Cardiac muscle cell (in vitro differentiated cells and primary cell): Measurements from ENCODE around the gene IFNAR1. TPM values are rescaled to one million over a fixed set of nuclear protein-coding genes. Genes with fewer than 3 reads are reported as not detected.

Experiments used
- DNase-seq, 2 donors: peaks; one replicate each; pipeline versions ENCODE4 v3.0.0 to v3.0.0-alpha.2; 2010 to 2017; ENCODE audit warnings: low read depth in 1 of 2, low spot score in 1 of 2
- H3K27ac ChIP-seq: fragments of 200-600 bp; sonication (generic); 2 replicates; pipeline ENCODE4 v1.5.1; 2016
- H3K27me3 ChIP-seq: fragments of 200-600 bp; sonication (generic); 2 replicates; pipeline ENCODE4 v1.6.0; 2016; ENCODE audit warnings: control low read depth
- H3K36me3 ChIP-seq: fragments of 200-600 bp; sonication (generic); 2 replicates; pipeline ENCODE4 v1.5.1; 2016; ENCODE audit warnings: control low read depth
- H3K4me1 ChIP-seq: fragments of 200-600 bp; sonication (generic); 2 replicates; pipeline ENCODE4 v1.8.1; 2017; ENCODE audit warnings: low read depth, mild to moderate bottlenecking, mixed run types
- H3K4me3 ChIP-seq: fragments of 200-600 bp; sonication (generic); 2 replicates; pipeline ENCODE4 v1.5.1; 2016; ENCODE audit warnings: mild to moderate bottlenecking
- H3K9me3 ChIP-seq: fragments of 200-600 bp; sonication (generic); 2 replicates; pipeline ENCODE4 v1.5.1; 2017; ENCODE audit warnings: low read depth, mild to moderate bottlenecking, control low read depth
- CTCF ChIP-seq: IDR thresholded peaks from 2 replicates; pipeline ENCODE4 v1.5.1; 2012; ENCODE audit warnings: low read depth, mild to moderate bottlenecking, low read length
- polyA plus RNA-seq: library from polyadenylated mRNA; unstranded; fragments of >200 nt; fragmentation: Nextera tagmentation; extraction: Ambion mirVana; gene quantifications from 2 replicates; pipeline ENCODE4 v1.2.1, GENCODE V29; 2016
- total RNA-seq: library from RNA; depleted of rRNA; stranded (reverse); fragments of >200 nt; gene quantifications from 2 replicates; pipeline ENCODE4 v1.2.3, GENCODE V29; 2016

The IFNAR1 gene
- total and polyA plus RNA-seq, 2 experiments from 2014 or later, result 6.5 to 18.6 TPM

- Histone ChIP-seq H3K9me3 (no peaks in the 10 kb centered on the region), H3K36me3 (no peaks in the 10 kb centered on the region), H3K27me3 (peaks cover 8% of the 10 kb centered on the region), H3K27ac (no peak overlapping the region), H3K4me3 (no peak overlapping the region), H3K4me1 (no peaks in the 10 kb centered on the region)
- DNase-seq, result no peak
- no peak for TF ChIP-seq CTCF
Measured at GRCh38 chr21:33373451-33373850, 48.7 kb downstream of the IFNAR1 start.

- no peak for TF ChIP-seq CTCF
- H3K4me3 ChIP-seq, result no peak overlapping the region
- peaks cover 8% of the 10 kb centered on the region for H3K27me3 ChIP-seq
- no peaks in the 10 kb centered on the region for H3K4me1 ChIP-seq
- no peak for DNase-seq
- H3K36me3 ChIP-seq, result no peaks in the 10 kb centered on the region
- H3K9me3 ChIP-seq, result no peaks in the 10 kb centered on the region
- no peak overlapping the region for H3K27ac ChIP-seq
Measured at GRCh38 chr21:33374080-33374449, 49.3 kb downstream of the IFNAR1 start.

- H3K27me3 ChIP-seq, result peaks cover 8% of the 10 kb centered on the region
- no peaks in the 10 kb centered on the region for H3K36me3 ChIP-seq
- H3K4me1 ChIP-seq, result no peaks in the 10 kb centered on the region
- no peaks in the 10 kb centered on the region for H3K9me3 ChIP-seq
- DNase-seq, result peak; percentile 29 to 82
- TF ChIP-seq CTCF, result peak; percentile 68
- no peak overlapping the region for H3K4me3 ChIP-seq
- H3K27ac ChIP-seq, result no peak overlapping the region
Measured at GRCh38 chr21:33374450-33375096, 49.8 kb downstream of the IFNAR1 start.

GRCh38 chr21:33375101-33375644 is 50.4 kb downstream of the IFNAR1 start:
- Histone ChIP-seq H3K27ac (no peak overlapping the region), H3K27me3 (peaks cover 8% of the 10 kb centered on the region), H3K4me1 (no peaks in the 10 kb centered on the region), H3K4me3 (no peak overlapping the region), H3K9me3 (no peaks in the 10 kb centered on the region), H3K36me3 (no peaks in the 10 kb centered on the region)
- no peak for TF ChIP-seq CTCF
- no peak for DNase-seq

GRCh38 chr21:33377221-33377920 is 52.6 kb downstream of the IFNAR1 start:
- DNase-seq, result no peak

More at GRCh38 chr21:33377221-33377920, 52.6 kb downstream of the IFNAR1 start:
- Histone ChIP-seq H3K27me3 (peaks cover 8% of the 10 kb centered on the region), H3K9me3 (no peaks in the 10 kb centered on the region), H3K4me1 (no peaks in the 10 kb centered on the region), H3K4me3 (no peak overlapping the region), H3K36me3 (no peaks in the 10 kb centered on the region), H3K27ac (no peak overlapping the region)
- no peak for TF ChIP-seq CTCF
